Measurements from ENCODE around the gene HHLA2.

- no peak for TF ChIP-seq TCF12 (IDR thresholded peaks at IDR 0.05; ENCODE audit: low read depth)
- TF ChIP-seq EP300 (IDR thresholded peaks at IDR 0.05; ENCODE audit: borderline replicate concordance): no peak
- no peak for TF ChIP-seq REST (IDR thresholded peaks at IDR 0.05; ENCODE audit: low read depth)
- TF ChIP-seq RAD21 (IDR thresholded peaks at IDR 0.05; ENCODE audit: low read depth): no peak
These were observed 2.5 kb upstream of the HHLA2 start for GRCh38 chr3:108293858-108294257.
